K562 (cell line): ENCODE data around the gene MBD3. TPM values are rescaled to one million over a fixed set of nuclear protein-coding genes. Genes with fewer than 3 reads are reported as not detected.
A peak's percentile ranks its signal among the peaks of the same experiment; 100 is the strongest.

Source experiments
- ATAC-seq: fragments of 200-7000 bp; cut with Tn5 transposase; 3 replicates; pipeline ENCODE4 v1.9.1; 2020; ENCODE audit warnings: moderate library complexity
- BruUV-seq: library from RNA; stranded (reverse); fragments of 400-500 nt; replicated peaks from 2 replicates; lab custom pipeline; 2021; lab: Mats Ljungman, UMichigan
- CTCF ChIA-PET: fragments of 300-600 bp; formaldehyde crosslinking; extraction: SDS; loops from one replicate; lab custom pipeline; 2021; ENCODE audit warnings: low intra/inter-chr PET ratio; lab: Yijun Ruan, JAX
- POLR2A ChIA-PET: fragments of 300-600, 350-650 bp; sonication (Branson Sonifier 250); formaldehyde crosslinking; extraction: SDS; loops from one replicate; lab custom pipeline; 2021; ENCODE audit warnings: antibody characterized with exemption, inconsistent platforms; lab: Yijun Ruan, JAX
- DNase-seq, 4 experiments: peaks; one replicate each; pipeline versions ENCODE4 v3.0.0 to v3.0.0-alpha.2; 2011 to 2018; ENCODE audit warnings: low spot score in 3 of 4, mixed read lengths in 3 of 4; ENCODE audit errors: extremely low read depth in 1 of 4
- FAIRE-seq: peaks from 2 replicates; lab custom pipeline; 2011; peaks lifted over from hg19 to GRCh38; lab: Jason Lieb, UNC
- H2AFZ ChIP-seq: 2 replicates; pipeline ENCODE4 v1.6.0; 2011; ENCODE audit warnings: low read depth, low read length, control low read depth, inconsistent platforms
- H3K27ac ChIP-seq: fragments of 200-600 bp; 3 replicates; pipeline ENCODE4 v1.8.0; 2011; ENCODE audit warnings: low read depth, mild to moderate bottlenecking, control low read depth, inconsistent platforms, low read length, moderate library complexity, mixed read lengths; ENCODE audit errors: extremely low read depth
- H3K27me3 ChIP-seq, 2 experiments: fragments of 300-600 bp in 1 of 2; 2 replicates in 1 of 2; 3 replicates in 1 of 2; pipeline versions ENCODE4 v1.6.0 to v1.8.0; 2011; ENCODE audit warnings: inconsistent platforms in 2 of 2, low read length in 2 of 2, mild to moderate bottlenecking in 1 of 2, mixed read lengths in 1 of 2, moderate library complexity in 1 of 2; ENCODE audit not compliant: control insufficient read depth in 2 of 2, insufficient read depth in 2 of 2
- H3K36me3 ChIP-seq: fragments of 300-600 bp; 3 replicates; pipeline ENCODE4 v1.8.0; 2011; ENCODE audit warnings: mild to moderate bottlenecking, low read length, inconsistent platforms; ENCODE audit not compliant: control insufficient read depth, insufficient read depth
- H3K4me1 ChIP-seq, 2 experiments: fragments of 200-600 bp in 1 of 2; replicated peaks in 1 of 2; 2 replicates in 1 of 2; 3 replicates in 1 of 2; pipeline versions ENCODE4 v1.5.1 to v1.8.0; 2011; ENCODE audit warnings: inconsistent platforms in 2 of 2, low read length in 2 of 2, mild to moderate bottlenecking in 1 of 2, mixed read lengths in 1 of 2, moderate library complexity in 1 of 2; ENCODE audit not compliant: control insufficient read depth in 2 of 2, insufficient read depth in 2 of 2
- H3K4me2 ChIP-seq: 2 replicates; pipeline ENCODE4 v1.6.1; 2011; ENCODE audit warnings: low read length, control low read depth, inconsistent platforms, mixed read lengths; ENCODE audit not compliant: insufficient read depth
- H3K4me3 ChIP-seq: fragments of 200-600 bp; sonication (generic), shearing (Covaris generic); 2 replicates; pipeline ENCODE4 v1.5.1; 2016; ENCODE audit warnings: control low read depth, inconsistent platforms
- H3K79me2 ChIP-seq: fragments of 200-600 bp; 3 replicates; pipeline ENCODE4 v1.8.0; 2011; ENCODE audit warnings: low read length, inconsistent platforms; ENCODE audit not compliant: control insufficient read depth, insufficient read depth
- H3K9ac ChIP-seq, 2 experiments: 2 replicates each; pipeline versions ENCODE4 v1.6.0 to v1.6.1; 2011; ENCODE audit warnings: low read depth in 2 of 2, low read length in 2 of 2, control low read depth in 1 of 2, inconsistent platforms in 1 of 2, mild to moderate bottlenecking in 1 of 2, mixed read lengths in 1 of 2; ENCODE audit not compliant: insufficient read depth in 1 of 2
- H3K9me1 ChIP-seq: one replicate; pipeline ENCODE4 v1.6.0; 2011; ENCODE audit warnings: inconsistent platforms, mild to moderate bottlenecking, low read length, moderate library complexity; ENCODE audit not compliant: control insufficient read depth, insufficient read depth
- H3K9me3 ChIP-seq: replicated peaks from 2 replicates; pipeline ENCODE4 v1.5.1; 2011; ENCODE audit warnings: low read depth, low read length, inconsistent platforms; ENCODE audit not compliant: control insufficient read depth, insufficient read depth
- H4K20me1 ChIP-seq: replicated peaks from 2 replicates; pipeline ENCODE4 v1.6.1; 2011; ENCODE audit warnings: low read length, inconsistent platforms, mixed read lengths; ENCODE audit not compliant: control insufficient read depth, insufficient read depth
- E4F1 ChIP-seq: fragments of 250-450 bp; sonication (Bioruptor Pico); IDR thresholded peaks from 2 replicates; pipeline ENCODE4 v1.5.0; 2021; ENCODE audit warnings: mild to moderate bottlenecking, borderline replicate concordance
- HOXB6 ChIP-seq: fragments of 250-450 bp; sonication (Bioruptor Pico); IDR thresholded peaks from 2 replicates; pipeline ENCODE4 v1.5.1; 2022; ENCODE audit warnings: mild to moderate bottlenecking, borderline replicate concordance
- KDM5B ChIP-seq: fragments of 200-600 bp; sonication (generic); IDR thresholded peaks from 2 replicates; pipeline ENCODE4 v1.6.1; 2012; ENCODE audit warnings: low read depth, mild to moderate bottlenecking, moderate library complexity, low read length, control low read depth, inconsistent platforms; ENCODE audit not compliant: insufficient replicate concordance
- LEF1 ChIP-seq: fragments of 450-650 bp; IDR thresholded peaks from 2 replicates; pipeline ENCODE4 v1.6.1; 2016; ENCODE audit warnings: mild to moderate bottlenecking
- RREB1 ChIP-seq: fragments of 250-450 bp; sonication (Bioruptor Pico); IDR thresholded peaks from 2 replicates; pipeline ENCODE4 v1.4.0; 2020
- SIX5 ChIP-seq, 2 experiments: IDR thresholded peaks; 2 replicates each; pipeline ENCODE4 v1.6.1; 2011; ENCODE audit warnings: low read length in 2 of 2, borderline replicate concordance in 1 of 2, low read depth in 1 of 2, mild to moderate bottlenecking in 1 of 2, moderate library complexity in 1 of 2; ENCODE audit not compliant: insufficient read depth in 1 of 2
- SRSF1 ChIP-seq: fragments of 200-400 bp; formaldehyde crosslinking; IDR thresholded peaks from 2 replicates; pipeline ENCODE4 v1.6.1; 2017; ENCODE audit warnings: mild to moderate bottlenecking, low read depth, low read length, moderate library complexity
- ZBTB49 ChIP-seq: sonication (generic); formaldehyde crosslinking; IDR thresholded peaks from 2 replicates; pipeline ENCODE4 v1.8.0; 2022; ENCODE audit warnings: missing genetic modification reagents, mild to moderate bottlenecking, borderline replicate concordance
- ZC3H4 ChIP-seq: sonication (generic); formaldehyde crosslinking; IDR thresholded peaks from 2 replicates; pipeline ENCODE4 v1.9.0; 2021; ENCODE audit warnings: missing genetic modification reagents, borderline replicate concordance
- ZNF140 ChIP-seq: fragments of 250-450 bp; sonication (Bioruptor Pico); IDR thresholded peaks from 2 replicates; pipeline ENCODE4 v1.8.0; 2021; ENCODE audit warnings: moderate library complexity, mild to moderate bottlenecking, inconsistent platforms
- ZNF695 ChIP-seq: fragments of 450-650 bp; formaldehyde crosslinking; IDR thresholded peaks from 2 replicates; pipeline ENCODE4 v1.4.0; 2020; ENCODE audit warnings: mild to moderate bottlenecking, moderate library complexity
- WGBS: fragments of 100-300 bp; shearing (Covaris generic); methylation state at CpG from one replicate; pipeline ENCODE4 v1.1.6; 2016; ENCODE audit warnings: low coverage, mixed read lengths; ENCODE audit not compliant: insufficient coverage; ENCODE audit errors: missing lambda C conversion rate; 5-methylcytosine and 5-hydroxymethylcytosine counted together
- in situ Hi-C: fragments of 300-500 bp; cut with MboI; formaldehyde crosslinking; loops from 4 replicates; pipeline ENCODE4 v1.15.0; 2018; ENCODE audit warnings: inconsistent platforms, mixed read lengths
- intact Hi-C: fragments of 100-400 bp; cut with micrococcal nuclease; formaldehyde crosslinking; loops from 2 replicates; pipeline ENCODE4 v1.14.2; 2022
- polyA plus RNA-seq, 8 experiments: library from polyadenylated mRNA; depleted of rRNA in 4 of 8; stranded (reverse) in 5 of 8; unstranded in 3 of 8; fragments of >200 nt; fragmentation: Nextera tagmentation in 2 of 8; fragmentation: Illumina TruSeq in 1 of 8; extraction: Ambion mirVana in 2 of 8; extraction: Trizol in 1 of 8; gene quantifications; 2 replicates each; pipeline versions ENCODE4 v1.2.1 to v1.2.3, GENCODE V29; 2011 to 2014; ENCODE audit warnings: inconsistent platforms in 1 of 8, missing spikeins in 1 of 8
- total RNA-seq, 7 experiments: library from RNA; depleted of rRNA in 6 of 7; stranded (reverse); fragments of >200 nt in 6 of 7; fragmentation: Illumina TruSeq in 2 of 7; extraction: Trizol in 2 of 7; gene quantifications; 2 replicates each; pipeline versions ENCODE4 v1.2.1 to v1.2.3, GENCODE V29; 2011 to 2021; ENCODE audit warnings: low replicate concordance in 1 of 7

MBD3 gene
- total and polyA plus RNA-seq, 9 of the 15 experiments (the other 6 are each of a cell fraction or from before 2014, with no cell fraction given), result 0.24 to 137 (median 30.9) TPM

GRCh38 chr19:1534972-1535371 is 57.7 kb downstream of the MBD3 start:
- Histone ChIP-seq H3K27me3 (peaks cover 1 to 16% of the 10 kb centered on the region in 2 experiments; a peak in 2 of 5 replicates), H3K9ac (peak overlapping the region in 1 of 2 experiments; percentile 35; a peak in 1 of 4 replicates), H3K36me3 (no peaks in the 10 kb centered on the region), H4K20me1 (no peaks in the 10 kb centered on the region), H3K27ac (no peak overlapping the region), H3K4me3 (no peak overlapping the region), H3K4me1 (peaks cover 0 to 19% of the 10 kb centered on the region in 2 experiments; a peak in 2 of 5 replicates), H3K79me2 (no peaks in the 10 kb centered on the region), H3K9me1 (no peaks in the 10 kb centered on the region), H3K9me3 (no peaks in the 10 kb centered on the region), H3K4me2 (no peak overlapping the region), H2AFZ (no peak overlapping the region)
- ATAC-seq (no peak), FAIRE-seq (no peak), DNase-seq (no peak)
- WGBS, result 58% methylated on average over 8 of the region's 14 CpGs
- in situ Hi-C loops (no loop called here), intact Hi-C loops (no loop called here)
- ChIA-PET CTCF (no interaction called here), POLR2A (no interaction called here)
- TF ChIP-seq ZC3H4, result no peak
- no peak for TF ChIP-seq ZNF695 (CRISPR knock-in tag)
- no peak for TF ChIP-seq ZNF140 (CRISPR knock-in tag)
- TF ChIP-seq LEF1, result no peak
- TF ChIP-seq KDM5B, result no peak
- no peak for TF ChIP-seq SIX5 (IDR thresholded peaks at IDR 0.05; ENCODE audit: borderline replicate concordance in 1 of 2, insufficient read depth in 1 of 2, low read depth in 1 of 2, low read length in 2 of 2)
- no peak for TF ChIP-seq RREB1 (CRISPR knock-in tag)
- TF ChIP-seq SRSF1, result no peak
- no peak for TF ChIP-seq ZBTB49 (CRISPR knock-in tag)
- no peak for TF ChIP-seq HOXB6 (CRISPR knock-in tag)
- no peak for TF ChIP-seq E4F1
- no TSS peak for BruUV-seq
